Measurements from ENCODE around the gene CALML5.

The CALML5 gene

DNA sequence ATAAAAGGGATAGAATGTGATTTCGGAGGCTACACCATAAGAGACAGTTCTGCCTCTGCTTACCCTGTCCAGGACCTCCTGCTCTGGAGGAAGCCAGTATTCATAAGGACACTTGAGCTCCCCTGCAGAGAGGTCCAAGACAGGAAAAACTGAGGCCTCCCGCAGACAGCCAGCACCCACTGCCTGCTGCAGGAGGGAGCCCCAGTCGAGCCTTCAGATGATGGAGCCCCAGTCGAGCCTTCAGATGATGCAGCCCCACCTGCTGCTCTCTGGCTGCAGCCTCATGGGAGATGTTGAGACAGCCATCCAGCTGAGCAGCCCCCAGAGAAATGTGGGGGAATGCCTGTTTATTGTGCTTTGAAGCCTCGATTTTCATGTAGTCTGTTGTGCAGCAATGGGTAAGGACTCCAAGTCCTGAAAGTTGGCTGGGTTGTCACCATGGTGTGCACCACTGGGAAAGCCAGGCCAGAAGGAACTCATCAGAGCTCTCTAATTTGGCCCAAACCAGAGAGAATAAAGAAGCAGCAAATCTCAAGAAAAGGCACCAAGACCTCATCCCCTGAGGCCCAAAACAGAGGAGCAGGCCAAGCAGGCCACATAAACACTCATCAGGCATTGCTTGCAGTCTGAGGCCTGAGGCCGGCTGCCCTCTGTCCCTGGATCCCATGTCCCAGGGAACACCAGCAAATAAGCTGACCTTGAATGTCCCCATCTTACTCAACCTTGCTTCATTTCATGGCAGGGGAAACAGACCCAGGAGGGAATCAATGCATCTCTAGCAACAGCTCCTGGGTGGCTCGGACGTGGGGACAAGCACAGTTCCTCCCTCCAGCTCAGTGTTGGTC is 30.9 kb downstream of the CALML5 start:
- DNase-seq (ENCODE audit: low read depth in 2 of 2): no peak
- TF ChIP-seq, protein P1, sequence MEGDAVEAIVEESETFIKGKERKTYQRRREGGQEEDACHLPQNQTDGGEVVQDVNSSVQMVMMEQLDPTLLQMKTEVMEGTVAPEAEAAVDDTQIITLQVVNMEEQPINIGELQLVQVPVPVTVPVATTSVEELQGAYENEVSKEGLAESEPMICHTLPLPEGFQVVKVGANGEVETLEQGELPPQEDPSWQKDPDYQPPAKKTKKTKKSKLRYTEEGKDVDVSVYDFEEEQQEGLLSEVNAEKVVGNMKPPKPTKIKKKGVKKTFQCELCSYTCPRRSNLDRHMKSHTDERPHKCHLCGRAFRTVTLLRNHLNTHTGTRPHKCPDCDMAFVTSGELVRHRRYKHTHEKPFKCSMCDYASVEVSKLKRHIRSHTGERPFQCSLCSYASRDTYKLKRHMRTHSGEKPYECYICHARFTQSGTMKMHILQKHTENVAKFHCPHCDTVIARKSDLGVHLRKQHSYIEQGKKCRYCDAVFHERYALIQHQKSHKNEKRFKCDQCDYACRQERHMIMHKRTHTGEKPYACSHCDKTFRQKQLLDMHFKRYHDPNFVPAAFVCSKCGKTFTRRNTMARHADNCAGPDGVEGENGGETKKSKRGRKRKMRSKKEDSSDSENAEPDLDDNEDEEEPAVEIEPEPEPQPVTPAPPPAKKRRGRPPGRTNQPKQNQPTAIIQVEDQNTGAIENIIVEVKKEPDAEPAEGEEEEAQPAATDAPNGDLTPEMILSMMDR (IDR thresholded peaks at IDR 0.05; ENCODE audit: low read depth, low read length): no peak
- H3K4me3 ChIP-seq (replicated peaks in 1 of 2; ENCODE audit: low read depth in 2 of 2, low read length in 2 of 2): no peak overlapping the region

DNA sequence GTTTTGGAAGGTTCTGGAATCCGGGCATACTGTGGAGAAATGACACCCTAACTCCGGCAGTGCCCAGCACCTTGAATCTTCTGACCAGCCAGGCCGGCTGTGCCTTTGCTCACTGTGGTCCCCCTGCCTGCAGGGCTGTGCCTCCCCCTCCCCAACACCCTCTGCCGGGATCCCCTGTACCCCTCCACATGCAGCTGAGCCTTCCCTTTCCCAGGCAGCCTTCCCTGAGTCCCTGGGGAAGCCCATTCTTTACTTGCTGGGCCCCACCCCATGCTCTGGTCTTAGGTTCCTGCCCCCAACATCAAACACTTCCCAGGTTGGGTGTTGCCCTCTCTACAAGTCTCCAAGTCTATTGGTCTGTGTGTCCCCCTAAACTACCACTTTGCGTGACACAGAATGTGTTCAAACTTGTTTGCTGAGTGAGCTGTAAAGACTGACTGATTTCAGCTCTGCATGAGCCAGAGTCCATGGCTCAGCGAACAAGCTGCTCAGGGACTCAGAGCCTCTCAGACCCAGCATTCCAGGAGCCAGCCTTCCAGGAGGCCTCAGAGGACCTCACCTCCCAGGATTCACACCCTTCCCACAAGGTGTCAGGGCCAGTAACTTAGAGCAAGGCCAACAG is 31.6 kb downstream of the CALML5 start:
- DNase-seq (ENCODE audit: low read depth in 2 of 2): no peak
- TF ChIP-seq, protein P1 (IDR thresholded peaks at IDR 0.05; ENCODE audit: low read depth, low read length): no peak
- no peak overlapping the region for H3K4me3 ChIP-seq (replicated peaks in 1 of 2; ENCODE audit: low read depth in 2 of 2, low read length in 2 of 2)

DNA sequence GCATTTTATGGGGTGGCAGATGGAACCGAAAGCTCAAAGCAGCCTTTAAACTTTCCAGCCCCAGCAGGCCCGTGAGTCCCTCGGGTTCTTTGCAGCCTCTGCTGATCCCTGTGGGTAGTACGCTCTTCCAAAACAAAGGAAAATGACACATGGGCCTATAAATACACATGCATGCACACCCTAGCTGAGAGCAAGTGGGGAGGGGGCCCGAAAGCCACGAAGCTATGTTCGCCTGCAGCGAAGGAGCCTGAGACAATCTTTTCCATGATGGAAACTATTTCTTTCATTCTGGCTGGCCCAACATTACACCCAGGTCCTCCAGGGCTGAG is 32.2 kb downstream of the CALML5 start:
- no peak overlapping the region for H3K4me3 ChIP-seq (replicated peaks in 1 of 2; ENCODE audit: low read depth in 2 of 2, low read length in 2 of 2)
- DNase-seq (ENCODE audit: low read depth in 2 of 2): no peak
- TF ChIP-seq, protein P1 (IDR thresholded peaks at IDR 0.05; ENCODE audit: low read depth, low read length): no peak

DNA sequence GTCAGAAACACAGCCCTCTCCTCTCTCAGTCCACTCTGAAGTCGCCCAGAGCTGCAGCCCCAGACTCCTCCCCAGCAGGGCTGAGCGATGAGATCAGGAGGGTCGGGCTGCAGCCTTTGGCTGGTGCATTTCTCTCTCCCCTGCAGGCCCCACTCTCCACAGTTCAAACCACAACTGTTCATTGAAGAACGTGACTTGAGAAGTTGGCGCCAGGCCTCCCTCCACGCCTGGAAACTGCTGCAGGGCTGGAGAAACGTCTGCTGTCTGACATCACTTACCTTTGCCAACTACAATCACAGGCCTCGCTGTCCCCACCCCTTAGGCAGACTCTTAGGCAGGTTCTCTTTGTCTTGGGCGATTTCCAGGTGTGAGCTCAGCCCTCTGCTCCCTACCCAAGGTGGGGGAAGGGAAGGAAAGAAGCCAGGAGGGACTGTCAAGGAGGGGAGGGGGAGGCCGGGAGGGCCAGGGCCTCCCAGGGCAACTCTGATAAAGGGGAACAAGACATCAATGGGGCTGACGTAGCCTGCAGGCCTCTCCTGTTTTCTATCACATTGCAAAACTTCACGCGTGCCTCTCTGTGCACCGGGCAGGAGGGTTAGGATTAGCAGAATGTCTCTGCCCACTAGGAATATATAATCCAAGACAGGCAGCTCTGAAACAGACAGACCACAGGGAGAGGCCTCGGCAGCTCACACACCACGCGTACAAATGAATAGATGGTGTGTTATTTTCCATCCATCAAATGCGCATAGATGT is 32.7 kb downstream of the CALML5 start:
- peak in 1 of 2 donors; percentile 78 for DNase-seq (ENCODE audit: low read depth in 2 of 2)
- TF ChIP-seq, protein P1 (IDR thresholded peaks at IDR 0.05; ENCODE audit: low read depth, low read length): no peak
- H3K4me3 ChIP-seq (replicated peaks in 1 of 2; ENCODE audit: low read depth in 2 of 2, low read length in 2 of 2): no peak overlapping the region

DNA sequence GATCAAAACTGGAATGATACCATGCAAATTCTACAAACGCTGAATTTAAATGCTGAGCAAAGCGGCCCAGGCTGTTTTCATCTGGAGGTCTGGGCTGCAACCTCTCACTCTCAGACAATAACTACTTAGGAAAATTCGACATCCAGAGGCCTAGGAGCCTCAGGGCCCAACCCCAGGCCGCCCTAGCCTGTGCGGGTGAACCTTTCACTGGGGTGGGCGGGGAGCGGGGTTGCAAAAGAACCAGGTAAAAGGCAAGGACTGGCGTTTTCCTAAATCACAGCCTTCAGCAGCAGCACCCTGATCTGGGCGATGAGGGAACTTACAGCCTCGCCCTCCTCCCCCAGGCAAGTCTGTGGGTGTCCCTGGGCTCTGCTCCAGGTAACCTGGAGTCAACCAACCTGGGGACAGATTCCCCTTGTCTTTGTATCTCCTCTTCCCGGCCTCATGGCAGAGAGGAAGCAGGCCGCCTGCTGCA is 33.4 kb downstream of the CALML5 start:
- no peak overlapping the region for H3K4me3 ChIP-seq (replicated peaks in 1 of 2; ENCODE audit: low read depth in 2 of 2, low read length in 2 of 2)
- DNase-seq (ENCODE audit: low read depth in 2 of 2): no peak
- TF ChIP-seq, protein P1 (IDR thresholded peaks at IDR 0.05; ENCODE audit: low read depth, low read length): no peak

DNA sequence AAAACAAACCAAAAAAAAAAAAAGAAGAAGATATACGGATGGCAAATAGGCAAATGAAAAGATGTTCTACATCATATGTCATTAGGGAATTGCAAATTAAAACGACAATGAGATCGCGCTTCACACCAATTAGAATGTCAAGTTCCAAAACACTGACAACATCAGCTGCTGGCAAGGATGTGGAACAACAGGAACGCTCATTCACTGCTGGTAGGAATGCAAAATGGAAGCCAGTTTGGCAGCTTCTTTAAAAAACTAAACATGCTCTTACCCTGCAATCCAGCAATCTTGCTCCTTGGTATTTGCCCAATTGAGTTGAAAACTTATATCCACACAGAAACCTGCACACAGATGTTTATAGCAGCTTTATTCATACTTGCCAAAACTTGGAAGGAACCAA is 34.8 kb downstream of the CALML5 start:
- TF ChIP-seq, protein P1 (IDR thresholded peaks at IDR 0.05; ENCODE audit: low read depth, low read length): no peak
- no peak for DNase-seq (ENCODE audit: low read depth in 2 of 2)

More for the DNA sequence above, 34.8 kb downstream of the CALML5 start:
- H3K4me3 ChIP-seq (replicated peaks in 1 of 2; ENCODE audit: low read depth in 2 of 2, low read length in 2 of 2): no peak overlapping the region
